ENCODE measurements around the gene EIF4EBP2. TPM values are rescaled to one million over a fixed set of nuclear protein-coding genes. Genes with fewer than 3 reads are reported as not detected.
A peak's percentile ranks its signal among the peaks of the same experiment; 100 is the strongest.

EIF4EBP2 gene
- total RNA-seq, 1 donor: 46.0 TPM

DNA sequence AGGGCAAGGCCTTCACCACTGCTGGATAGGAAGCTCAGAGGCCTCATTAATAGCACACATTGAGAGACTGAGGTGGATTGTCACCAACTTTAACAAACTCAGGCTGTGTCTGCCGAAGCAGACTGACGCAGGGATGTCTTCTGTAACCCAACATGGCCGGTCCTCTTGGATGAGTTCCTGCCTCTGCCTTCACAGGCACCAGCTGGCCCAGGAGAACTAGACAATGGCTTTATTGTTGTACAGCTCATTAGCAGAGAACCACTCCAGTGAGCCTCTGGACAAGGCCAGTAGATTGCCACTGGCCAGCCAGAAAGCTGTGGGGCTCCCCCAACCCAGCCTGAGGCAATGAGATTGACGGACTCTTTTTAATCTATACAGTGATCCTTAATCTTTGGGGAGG lies 28.2 kb downstream of the EIF4EBP2 start:
- peaks cover 7% of the 10 kb centered on the region for H4K20me1 ChIP-seq (ENCODE audit: insufficient read depth, low read length)

GRCh38 chr10:70432561-70433263 lies 28.8 kb downstream of the EIF4EBP2 start:
- H3K9me3 ChIP-seq (ENCODE audit: low read depth, low read length): no peaks in the 10 kb centered on the region
- peak overlapping the region; percentile 87 for H3K27ac ChIP-seq (ENCODE audit: low read depth, low read length)
- no peak for TF ChIP-seq CTCF (IDR thresholded peaks at IDR 0.05; ENCODE audit: extremely low read depth, low read depth, low read length)
- H4K20me1 ChIP-seq (ENCODE audit: insufficient read depth, low read length): peaks cover 7% of the 10 kb centered on the region
- H3K4me3 ChIP-seq (ENCODE audit: insufficient read depth, low read length): no peak overlapping the region
- H2AFZ ChIP-seq (ENCODE audit: low read length): no peak overlapping the region
- H3K79me2 ChIP-seq (ENCODE audit: insufficient read depth, low read length): no peaks in the 10 kb centered on the region
- H3K36me3 ChIP-seq (ENCODE audit: insufficient read depth, low read length): peaks cover 32% of the 10 kb centered on the region
- no peak for DNase-seq (ENCODE audit: insufficient read length, low spot score, missing footprints)
- H3K27me3 ChIP-seq (ENCODE audit: insufficient read depth, low read length): no peaks in the 10 kb centered on the region
- no peak overlapping the region for H3K4me2 ChIP-seq (ENCODE audit: insufficient read depth, low read length)
- H3K4me1 ChIP-seq (ENCODE audit: insufficient read depth, low read length): peaks cover 31% of the 10 kb centered on the region

More for the DNA sequence above, 28.2 kb downstream of the EIF4EBP2 start:
- H3K4me1 ChIP-seq (ENCODE audit: insufficient read depth, low read length): peaks cover 31% of the 10 kb centered on the region
- H3K36me3 ChIP-seq (ENCODE audit: insufficient read depth, low read length): peaks cover 38% of the 10 kb centered on the region
- TF ChIP-seq CTCF (IDR thresholded peaks at IDR 0.05; ENCODE audit: extremely low read depth, low read depth, low read length): no peak
- no peak overlapping the region for H3K4me2 ChIP-seq (ENCODE audit: insufficient read depth, low read length)
- no peak overlapping the region for H2AFZ ChIP-seq (ENCODE audit: low read length)
- no peak for DNase-seq (ENCODE audit: insufficient read length, low spot score, missing footprints)
- no peaks in the 10 kb centered on the region for H3K79me2 ChIP-seq (ENCODE audit: insufficient read depth, low read length)
- H3K27ac ChIP-seq (ENCODE audit: low read depth, low read length): no peak overlapping the region
- H3K4me3 ChIP-seq (ENCODE audit: insufficient read depth, low read length): no peak overlapping the region
- H3K9me3 ChIP-seq (ENCODE audit: low read depth, low read length): no peaks in the 10 kb centered on the region
- no peaks in the 10 kb centered on the region for H3K27me3 ChIP-seq (ENCODE audit: insufficient read depth, low read length)

DNA sequence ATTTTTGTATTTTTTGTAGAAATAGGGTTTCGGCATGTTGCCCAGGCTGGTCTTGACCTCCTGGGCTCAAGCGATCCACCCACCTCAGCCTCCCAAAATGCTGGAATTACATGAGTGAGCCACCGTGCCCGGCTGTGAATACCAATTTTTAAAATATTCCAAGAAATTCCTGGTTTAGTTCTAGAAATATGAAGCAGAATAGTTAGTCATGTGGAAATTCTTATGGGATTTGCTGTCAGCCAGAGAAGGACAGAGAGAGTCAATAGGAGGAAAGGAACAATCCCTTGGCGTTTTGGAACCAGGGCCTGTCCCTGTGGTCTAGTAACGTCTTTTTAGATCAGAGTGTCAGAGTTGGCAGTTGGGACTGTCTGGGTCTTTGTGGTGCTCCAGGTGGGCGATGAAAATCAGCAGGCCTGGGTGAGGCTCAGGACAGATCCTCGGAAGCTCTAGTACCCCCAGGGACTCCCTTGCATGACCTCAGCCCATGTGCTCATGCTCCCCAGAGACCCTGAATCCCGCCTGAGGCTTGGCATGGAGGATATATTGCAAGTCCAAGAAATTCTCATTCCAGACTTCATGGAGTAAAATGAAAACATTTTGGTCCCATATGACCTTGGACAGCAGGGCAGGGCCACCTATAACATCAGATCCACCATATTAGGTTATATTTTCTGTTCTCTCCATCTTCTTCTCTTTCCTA lies 29.8 kb downstream of the EIF4EBP2 start:
- Histone ChIP-seq H3K79me2 (ENCODE audit: insufficient read depth, low read length) (no peaks in the 10 kb centered on the region), H3K9me3 (ENCODE audit: low read depth, low read length) (no peaks in the 10 kb centered on the region), H4K20me1 (ENCODE audit: insufficient read depth, low read length) (peaks cover 7% of the 10 kb centered on the region), H3K4me1 (ENCODE audit: insufficient read depth, low read length) (peaks cover 31% of the 10 kb centered on the region), H3K27ac (ENCODE audit: low read depth, low read length) (peak overlapping the region; percentile 87), H3K27me3 (ENCODE audit: insufficient read depth, low read length) (peaks cover 2% of the 10 kb centered on the region), H3K36me3 (ENCODE audit: insufficient read depth, low read length) (peaks cover 22% of the 10 kb centered on the region), H2AFZ (ENCODE audit: low read length) (peak overlapping the region; percentile 54), H3K4me3 (ENCODE audit: insufficient read depth, low read length) (peak overlapping the region; percentile 18), H3K4me2 (ENCODE audit: insufficient read depth, low read length) (peak overlapping the region; percentile 74)
- no peak for TF ChIP-seq CTCF (IDR thresholded peaks at IDR 0.05; ENCODE audit: extremely low read depth, low read depth, low read length)
- peak; percentile 97 for DNase-seq (ENCODE audit: insufficient read length, low spot score, missing footprints)

Measured in osteoblast (primary cell).